ENCODE data around the gene FLNA.
"Not testable (repeated sequence)": the region's sequence is repeated elsewhere in the genome, so short reads cannot be mapped to it uniquely, and the experiment has no call there.

DNA sequence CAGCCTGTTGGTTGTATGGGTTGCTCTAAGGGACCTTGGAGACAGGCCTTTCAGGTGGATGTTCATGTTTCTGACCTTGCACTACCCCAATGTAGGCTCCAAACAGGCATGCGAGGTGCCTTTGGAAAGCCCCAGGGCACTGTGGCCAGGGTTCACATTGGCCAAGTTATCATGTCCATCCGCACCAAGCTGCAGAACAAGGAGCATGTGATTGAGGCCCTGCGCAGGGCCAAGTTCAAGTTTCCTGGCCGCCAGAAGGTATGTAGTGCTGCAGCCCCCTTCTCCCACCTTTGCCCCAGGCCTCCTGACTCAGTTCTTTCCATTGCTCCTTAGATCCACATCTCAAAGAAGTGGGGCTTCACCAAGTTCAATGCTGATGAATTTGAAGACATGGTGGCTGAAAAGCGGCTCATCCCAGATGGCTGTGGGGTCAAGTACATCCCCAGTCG, 26.0 kb upstream of the FLNA start:
- TF ChIP-seq, protein P1, sequence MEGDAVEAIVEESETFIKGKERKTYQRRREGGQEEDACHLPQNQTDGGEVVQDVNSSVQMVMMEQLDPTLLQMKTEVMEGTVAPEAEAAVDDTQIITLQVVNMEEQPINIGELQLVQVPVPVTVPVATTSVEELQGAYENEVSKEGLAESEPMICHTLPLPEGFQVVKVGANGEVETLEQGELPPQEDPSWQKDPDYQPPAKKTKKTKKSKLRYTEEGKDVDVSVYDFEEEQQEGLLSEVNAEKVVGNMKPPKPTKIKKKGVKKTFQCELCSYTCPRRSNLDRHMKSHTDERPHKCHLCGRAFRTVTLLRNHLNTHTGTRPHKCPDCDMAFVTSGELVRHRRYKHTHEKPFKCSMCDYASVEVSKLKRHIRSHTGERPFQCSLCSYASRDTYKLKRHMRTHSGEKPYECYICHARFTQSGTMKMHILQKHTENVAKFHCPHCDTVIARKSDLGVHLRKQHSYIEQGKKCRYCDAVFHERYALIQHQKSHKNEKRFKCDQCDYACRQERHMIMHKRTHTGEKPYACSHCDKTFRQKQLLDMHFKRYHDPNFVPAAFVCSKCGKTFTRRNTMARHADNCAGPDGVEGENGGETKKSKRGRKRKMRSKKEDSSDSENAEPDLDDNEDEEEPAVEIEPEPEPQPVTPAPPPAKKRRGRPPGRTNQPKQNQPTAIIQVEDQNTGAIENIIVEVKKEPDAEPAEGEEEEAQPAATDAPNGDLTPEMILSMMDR (conservative IDR thresholded peaks at IDR 0.05): not testable (repeated sequence)
- not testable (repeated sequence) for TF ChIP-seq ZFX (IDR thresholded peaks at IDR 0.05)
